ACHN (cell line): ENCODE measurements around the gene RO60.

ENCODE experiments used
- DNase-seq: peaks from one replicate; pipeline ENCODE4 v3.0.0-alpha.2; 2015
- in situ Hi-C: cut with HindIII; loops from 2 replicates; pipeline ENCODE4 v1.10.0; 2017; ENCODE audit warnings: low sequenced_read_pairs, low pct_ligation_motif_present, low pct_unique_long_range_greater_than_20kb

The RO60 gene

DNA sequence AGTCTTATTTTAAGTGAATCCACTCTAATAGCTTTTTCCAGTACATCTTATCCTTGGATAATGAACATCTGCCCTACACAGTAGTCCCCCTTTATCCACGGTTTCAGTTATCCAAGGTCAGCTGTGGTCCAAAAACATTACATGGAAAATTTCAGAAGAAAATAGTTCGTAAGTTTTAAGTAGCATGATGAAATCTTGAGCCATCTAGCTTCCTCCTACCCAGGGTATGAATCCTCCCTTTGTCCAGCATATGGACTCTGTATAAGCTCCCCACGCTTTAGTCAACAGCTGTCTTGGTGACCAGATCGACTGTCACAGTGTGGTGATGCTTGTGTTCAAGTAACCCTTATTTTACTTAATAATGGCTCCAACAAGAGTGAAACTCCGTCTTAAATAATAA lies 43.2 kb downstream of the RO60 start:
- DNase-seq = no peak
- in situ Hi-C loops = no loop called here

DNA sequence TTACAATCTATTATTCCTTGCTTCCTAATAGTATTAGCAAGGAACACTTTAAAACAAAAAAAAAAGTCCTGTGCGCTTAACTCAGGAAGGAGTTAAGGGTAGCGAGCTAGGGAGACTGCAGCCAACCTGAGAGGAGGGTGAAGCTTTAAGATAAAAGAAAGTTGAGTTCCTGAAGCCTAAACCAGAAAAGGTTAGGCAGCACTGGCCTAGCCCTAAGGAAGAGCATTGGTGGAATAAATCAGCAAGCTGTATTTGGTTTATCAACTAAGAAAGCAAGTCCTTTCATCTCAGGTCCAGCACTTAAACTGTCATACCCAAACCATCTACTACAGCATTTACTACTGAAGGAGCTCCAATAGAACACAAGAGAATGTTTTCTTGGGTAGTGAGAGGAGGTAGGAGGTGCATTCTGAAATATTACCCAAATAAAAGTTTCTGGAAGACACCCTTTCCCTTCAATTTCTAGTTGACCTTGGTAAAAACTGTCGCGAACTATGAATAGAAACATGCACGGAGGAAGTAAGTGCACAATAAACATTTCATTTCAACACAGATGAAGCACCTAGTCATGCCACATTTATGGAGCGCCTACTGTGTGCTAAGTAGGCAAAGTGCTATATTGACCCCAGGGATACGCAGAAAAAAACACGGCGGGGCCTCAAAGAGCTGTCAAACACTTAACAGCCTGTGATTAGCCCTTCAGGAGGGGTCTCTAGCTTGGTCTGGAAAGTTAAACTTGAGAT lies 44.5 kb downstream of the RO60 start:
- in situ Hi-C loops = no loop called here
- DNase-seq = no peak

DNA sequence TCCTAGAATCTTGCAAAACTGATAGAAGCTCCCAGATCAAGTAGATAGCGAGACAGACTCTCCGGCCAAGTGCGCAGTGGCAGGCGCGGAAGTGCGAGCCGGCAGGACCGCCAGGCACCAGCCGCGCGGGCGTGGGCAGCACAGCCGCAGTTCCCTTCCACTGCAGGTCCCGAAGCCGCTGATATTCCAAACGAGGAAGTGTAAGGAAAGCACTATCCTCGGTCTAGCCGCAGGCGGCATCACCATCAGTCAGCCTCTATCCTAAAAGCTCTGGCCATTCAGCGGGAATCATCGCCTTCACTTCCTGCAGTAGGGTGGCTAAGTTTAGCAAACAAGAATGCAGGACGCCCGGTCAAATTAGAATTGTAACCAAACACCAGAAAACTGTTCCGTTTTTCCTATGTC lies 45.1 kb downstream of the RO60 start:
- in situ Hi-C loops = no loop called here
- peak; percentile 72 for DNase-seq

DNA sequence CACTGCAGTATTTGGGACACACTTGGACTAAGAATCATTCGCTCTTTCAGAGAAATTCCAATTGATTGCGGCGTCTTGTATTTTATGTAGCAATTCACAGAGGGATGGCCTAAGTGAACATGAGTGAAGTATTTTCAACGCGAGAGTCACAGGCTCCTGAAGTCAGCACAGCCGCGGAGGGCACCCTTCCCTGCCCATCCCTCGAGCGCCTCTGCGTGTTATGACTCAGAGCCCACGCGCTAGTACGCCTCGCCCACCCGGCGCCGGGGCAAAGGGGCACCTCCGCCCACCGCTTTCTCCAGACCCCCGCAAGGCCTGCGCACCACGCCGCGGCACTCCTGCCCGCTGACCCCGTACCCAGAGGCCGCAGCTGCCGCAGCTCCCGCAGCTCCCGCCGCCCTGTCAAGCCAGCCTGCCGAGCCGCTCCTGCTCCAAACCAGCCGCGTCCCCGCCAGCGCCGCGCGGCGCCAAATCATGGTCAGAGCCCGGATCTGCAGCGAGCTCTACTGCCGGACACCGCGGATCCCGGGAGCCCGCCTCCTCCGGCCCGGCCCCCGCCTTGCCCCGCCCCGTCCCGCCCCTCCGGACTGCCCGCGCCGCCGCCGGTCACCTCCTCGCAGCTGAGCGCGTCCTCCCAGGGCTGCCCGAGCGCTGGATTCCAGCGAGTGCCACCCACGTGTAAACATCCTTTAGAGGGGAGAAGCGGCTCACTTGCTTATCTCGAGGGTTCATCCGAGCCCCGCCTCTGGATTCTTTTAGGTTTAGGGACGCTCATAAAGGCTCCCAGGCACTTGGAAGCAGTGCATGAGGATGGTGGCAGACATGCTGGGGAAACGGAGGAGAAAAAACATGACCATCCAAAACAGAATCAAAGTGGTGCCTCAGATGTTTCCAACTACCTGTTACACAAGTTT lies 45.8 kb downstream of the RO60 start, which contains the start of gene GLRX2:
Gene GLRX2 (minus strand): TSS at position 508 of the 914 bp plus-strand sequence. CDS start 32 bp downstream, at position 476.
- peak; percentile 90 for DNase-seq
- in situ Hi-C loops = no loop called here

DNA sequence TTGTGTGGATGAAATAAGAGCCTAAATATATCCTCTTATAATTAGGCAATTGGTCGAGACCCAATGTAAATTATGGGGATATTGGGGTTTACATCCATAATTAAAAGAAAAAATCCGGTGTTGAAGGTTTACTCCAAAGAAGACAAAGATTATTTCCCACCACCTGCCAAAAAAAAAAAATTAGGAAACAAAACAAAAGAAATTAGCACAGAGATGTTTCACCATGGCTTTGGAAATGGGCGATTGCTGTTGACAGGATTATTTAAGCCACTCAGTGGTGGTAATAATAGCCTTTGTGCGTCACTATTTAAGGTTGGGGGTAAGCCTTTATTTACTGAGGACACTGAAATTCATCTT lies 46.4 kb downstream of the RO60 start:
- no peak for DNase-seq
- in situ Hi-C loops = no loop called here

DNA sequence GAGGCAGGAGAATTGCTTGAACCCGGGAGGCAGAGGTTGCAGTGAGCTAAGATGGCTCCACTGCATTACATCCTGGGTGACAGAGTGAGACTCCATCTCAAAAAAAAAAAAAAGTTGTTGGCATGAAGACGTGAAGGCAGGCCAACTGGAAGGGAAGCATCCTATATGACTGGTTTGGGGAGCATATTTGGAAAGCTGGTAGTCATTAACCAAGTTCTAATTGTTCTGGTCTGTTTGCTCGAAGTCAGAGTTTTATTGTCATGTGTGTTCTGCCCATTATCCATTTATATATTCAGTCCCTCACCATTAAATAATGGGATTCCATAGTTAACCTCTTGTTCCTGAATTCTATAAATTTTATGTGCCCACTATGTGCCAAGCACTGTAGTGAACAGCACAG lies 49.1 kb downstream of the RO60 start:
- in situ Hi-C loops = no loop called here
- no peak for DNase-seq
